AG04449 (cell line): ENCODE data around the gene KIF15.

Experiments used
- CTCF ChIA-PET: fragments of 350-600 bp; formaldehyde crosslinking; extraction: SDS; loops from one replicate; lab custom pipeline; 2021; ENCODE audit warnings: antibody characterized with exemption; lab: Yijun Ruan, JAX
- POLR2A ChIA-PET: fragments of 400-600, 350-600 bp; formaldehyde crosslinking; extraction: SDS; loops from one replicate; lab custom pipeline; 2020; ENCODE audit warnings: antibody characterized with exemption, inconsistent platforms; lab: Yijun Ruan, JAX
- DNase-seq: peaks from one replicate; pipeline ENCODE4 v3.0.0-alpha.2; 2010; ENCODE audit warnings: low read depth, low spot score
- H3K4me3 ChIP-seq: 2 replicates; pipeline ENCODE4 v1.5.1; 2011; ENCODE audit warnings: low read depth, mild to moderate bottlenecking, control low read depth, low read length
- CTCF ChIP-seq: IDR thresholded peaks from one replicate; pipeline ENCODE4 v1.5.1; 2011; ENCODE audit warnings: mild to moderate bottlenecking, moderate library complexity, low read length, control low read depth, inconsistent platforms; ENCODE audit not compliant: insufficient read depth; ENCODE audit errors: missing control alignments

Gene KIF15

DNA sequence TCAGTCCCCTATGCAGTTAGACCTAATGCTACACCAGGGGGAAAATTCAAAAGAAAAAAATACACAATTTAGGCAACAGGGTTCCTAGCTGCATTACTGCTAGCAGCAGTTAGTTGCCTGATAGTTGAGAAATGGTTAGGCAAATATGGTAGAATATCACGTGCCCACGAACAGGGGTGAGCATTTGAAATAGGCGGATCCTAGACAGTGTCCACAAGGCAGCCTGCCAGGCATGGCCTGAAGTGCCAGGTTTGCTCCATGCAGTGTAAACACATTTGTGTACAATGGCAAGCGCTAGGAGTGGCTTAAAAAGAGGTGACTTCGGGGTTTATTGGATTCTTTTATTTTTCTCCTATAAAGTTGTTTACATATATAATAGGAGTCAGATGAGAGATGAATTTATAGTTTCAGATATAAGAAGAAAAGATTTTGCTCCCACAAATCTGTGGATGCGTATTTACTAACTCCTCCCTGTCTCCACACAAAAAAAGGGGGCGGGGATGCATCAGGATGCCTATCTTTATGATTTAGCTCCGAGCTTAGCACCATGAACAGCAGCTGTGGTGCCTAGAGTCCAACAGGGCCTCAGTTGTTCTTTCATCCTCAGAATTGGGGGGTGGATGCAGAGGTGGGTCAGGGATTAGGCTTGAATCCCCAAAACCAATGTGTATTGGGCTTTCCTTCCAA, 108.9 kb downstream of the KIF15 start:
- ChIA-PET CTCF (no interaction called here), POLR2A (no interaction called here)
- H3K4me3 ChIP-seq: no peak overlapping the region
- TF ChIP-seq CTCF: no peak
- DNase-seq: no peak

- TF ChIP-seq CTCF: no peak
- CTCF ChIA-PET: interaction anchor here (1.1 kb wide), 1 partner anchor 10 kb away, joined by 3 read pairs; no protein-coding TSS in a partner anchor
- POLR2A ChIA-PET: no interaction called here
- no peak for DNase-seq
- H3K4me3 ChIP-seq: no peak within 1 kb of the TSS
Measured at GRCh38 chr3:44874308-44874707, 112.7 kb downstream of the KIF15 start, which contains the start of gene TGM4. Gene TGM4, plus strand, starts transcription at chr3:44874608. Its CDS starts 71 bp downstream, at chr3:44874679.

DNA sequence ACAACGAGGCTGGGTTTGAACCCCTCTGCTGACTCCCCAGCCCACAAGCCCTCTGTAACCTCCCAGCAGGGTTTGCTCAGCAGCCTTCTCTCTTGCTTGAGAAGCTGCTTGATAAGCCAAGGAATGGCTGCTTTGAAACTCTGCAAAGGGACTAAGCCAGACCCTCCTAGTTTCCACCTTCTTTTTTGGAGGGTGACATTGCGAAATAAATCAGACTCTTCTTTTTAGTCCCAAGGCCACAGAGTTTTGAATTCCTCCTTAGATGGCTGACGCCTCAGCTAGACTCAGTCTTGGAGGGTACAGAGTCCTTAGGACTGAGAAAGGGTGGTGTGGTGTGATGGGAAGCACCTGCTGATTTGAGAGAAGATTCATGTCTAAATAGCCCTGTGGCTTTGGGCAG, 114.0 kb downstream of the KIF15 start:
- no peak overlapping the region for H3K4me3 ChIP-seq
- POLR2A ChIA-PET: no interaction called here
- CTCF ChIA-PET: no interaction called here
- no peak for TF ChIP-seq CTCF
- no peak for DNase-seq

DNA sequence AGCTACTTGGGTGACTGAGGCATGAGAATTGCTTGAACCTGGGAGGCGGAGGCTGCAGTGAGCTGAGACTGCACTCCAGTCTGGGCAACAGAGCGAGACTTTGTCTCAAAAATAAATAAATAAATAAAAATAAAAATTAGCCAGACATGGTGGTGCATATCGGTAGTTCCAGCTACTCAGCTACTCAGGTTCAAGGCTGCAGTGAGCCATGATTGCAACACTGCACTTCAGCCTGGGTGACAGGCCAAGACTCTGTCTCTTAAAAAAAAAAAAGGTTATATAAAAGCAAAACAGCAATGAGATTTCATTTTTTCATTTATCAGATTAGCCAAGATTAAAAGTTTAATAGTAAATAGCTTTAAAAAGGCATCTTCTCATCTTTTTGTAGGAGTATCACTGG, 115.7 kb downstream of the KIF15 start:
- POLR2A ChIA-PET: no interaction called here
- DNase-seq: no peak
- CTCF ChIA-PET: no interaction called here
- no peak overlapping the region for H3K4me3 ChIP-seq
- no peak for TF ChIP-seq CTCF

GRCh38 chr3:44880284-44880683, 118.7 kb downstream of the KIF15 start:
- DNase-seq: no peak
- POLR2A ChIA-PET: no interaction called here
- H3K4me3 ChIP-seq: no peak overlapping the region
- CTCF ChIA-PET: no interaction called here
- TF ChIP-seq CTCF: no peak

DNA sequence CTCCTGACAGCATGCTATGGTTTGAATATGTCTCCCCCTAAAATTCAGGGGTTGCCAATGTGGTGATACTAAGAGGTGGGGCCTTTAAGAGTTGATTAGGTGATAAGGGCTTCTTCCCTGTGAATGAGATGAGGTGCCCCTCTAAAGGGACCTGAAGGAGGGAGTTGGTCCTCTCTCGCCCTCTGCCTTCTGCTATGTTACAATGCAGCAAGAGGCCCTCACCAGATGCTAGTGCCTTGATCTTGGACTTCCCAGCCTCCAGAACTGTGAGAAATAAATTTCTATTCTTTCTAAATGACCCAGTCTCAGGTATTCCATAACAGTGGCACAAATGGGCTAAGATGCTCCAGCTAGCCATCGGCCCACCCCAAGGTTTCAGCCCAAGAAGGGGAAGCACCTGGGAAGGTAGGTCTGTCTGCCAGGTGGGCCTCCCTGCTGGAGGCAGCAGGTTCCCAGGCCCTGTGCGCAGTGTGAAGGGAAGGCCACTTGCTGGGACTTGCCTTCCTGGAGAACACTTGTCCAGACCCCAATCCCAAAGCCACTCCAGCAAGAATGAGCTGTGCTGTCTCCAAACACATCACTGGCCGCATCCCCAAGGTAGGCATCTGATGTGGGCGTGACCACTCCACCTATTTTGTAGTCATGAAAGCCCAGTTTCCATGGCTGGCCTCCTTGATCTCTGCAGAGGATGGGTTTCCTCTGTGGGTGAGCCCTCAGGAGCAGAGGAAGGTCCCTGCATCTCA, 121.8 kb downstream of the KIF15 start:
- CTCF ChIA-PET: interaction anchor here (0.7 to 1.6 kb wide), 4 partner anchors 9 to 32 kb away, joined by 3 to 5 read pairs (median 4); partner anchors contain the start of gene TGM4
- no peak for TF ChIP-seq CTCF
- DNase-seq: no peak
- POLR2A ChIA-PET: no interaction called here
- no peak overlapping the region for H3K4me3 ChIP-seq
